ENCODE data around the gene ATP8A2.
A peak's percentile ranks its signal among the peaks of the same experiment; 100 is the strongest.
"Not testable (repeated sequence)": the region's sequence is repeated elsewhere in the genome, so short reads cannot be mapped to it uniquely, and the experiment has no call there.

Gene ATP8A2

DNA sequence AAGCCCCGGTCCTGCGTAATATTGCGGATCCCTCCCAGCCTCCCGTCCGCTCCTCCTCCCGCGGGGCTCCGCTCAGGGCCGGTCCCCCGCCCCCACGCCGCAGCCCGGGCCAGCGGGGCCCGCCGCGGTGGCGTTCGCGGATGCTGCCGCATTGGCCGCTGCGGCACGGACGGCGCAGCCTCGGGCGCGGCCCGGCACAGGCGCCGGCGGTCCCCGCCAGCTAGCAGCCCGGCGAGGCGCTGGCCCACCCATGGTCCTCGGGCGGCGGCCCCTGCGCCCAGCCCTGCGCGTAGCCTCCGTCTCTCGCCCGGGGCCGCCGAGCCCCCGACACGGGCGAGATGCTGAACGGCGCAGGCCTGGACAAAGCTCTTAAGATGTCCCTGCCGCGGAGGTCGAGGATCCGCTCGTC is at the start of gene ATP8A2:
Gene ATP8A2 (plus strand): TSS at position 100 of the 409 bp plus-strand sequence. CDS start 239 bp downstream, at position 339.
- no peak for DNase-seq (ENCODE audit: low read depth in 2 of 2)

GRCh38 chr13:25324100-25324499 is 47.7 kb upstream of the ATP8A2 start:
- DNase-seq (ENCODE audit: low read depth in 2 of 2), result no peak

DNA sequence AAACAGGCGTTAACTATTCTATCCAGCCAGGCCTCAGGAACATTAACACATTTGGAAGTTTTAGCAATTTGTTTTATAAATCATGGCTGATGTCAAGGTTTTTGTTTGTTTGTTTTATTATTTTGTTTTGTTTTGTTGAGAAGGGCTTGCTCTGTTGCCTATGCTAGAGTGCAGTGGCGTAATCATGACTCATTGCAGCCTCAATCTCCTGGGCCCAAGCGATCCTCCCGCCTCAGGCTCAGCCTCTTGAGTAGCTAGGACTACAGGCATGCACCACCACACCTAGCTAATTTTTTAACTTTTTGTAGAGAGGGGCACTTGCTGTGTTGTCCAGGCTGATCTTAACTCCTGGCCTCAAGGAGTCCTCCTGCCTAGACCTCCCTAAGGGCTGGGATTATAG is 42.1 kb upstream of the ATP8A2 start:
- DNase-seq (ENCODE audit: low read depth in 2 of 2), result no peak

- no peak for DNase-seq (ENCODE audit: low read depth in 2 of 2)
Observed at GRCh38 chr13:25330541-25330940, 41.2 kb upstream of the ATP8A2 start.

GRCh38 chr13:25335856-25336255 is 35.9 kb upstream of the ATP8A2 start:
- no peak for DNase-seq (ENCODE audit: low read depth in 2 of 2)

- no peak for DNase-seq (ENCODE audit: low read depth in 2 of 2)
Observed at GRCh38 chr13:25345576-25345975, 26.2 kb upstream of the ATP8A2 start.

- DNase-seq (ENCODE audit: low read depth in 2 of 2), result no peak
Observed at GRCh38 chr13:25347151-25347550, 24.6 kb upstream of the ATP8A2 start.

GRCh38 chr13:25351404-25351803 is 20.4 kb upstream of the ATP8A2 start:
- no peak for DNase-seq (ENCODE audit: low read depth in 2 of 2)

DNA sequence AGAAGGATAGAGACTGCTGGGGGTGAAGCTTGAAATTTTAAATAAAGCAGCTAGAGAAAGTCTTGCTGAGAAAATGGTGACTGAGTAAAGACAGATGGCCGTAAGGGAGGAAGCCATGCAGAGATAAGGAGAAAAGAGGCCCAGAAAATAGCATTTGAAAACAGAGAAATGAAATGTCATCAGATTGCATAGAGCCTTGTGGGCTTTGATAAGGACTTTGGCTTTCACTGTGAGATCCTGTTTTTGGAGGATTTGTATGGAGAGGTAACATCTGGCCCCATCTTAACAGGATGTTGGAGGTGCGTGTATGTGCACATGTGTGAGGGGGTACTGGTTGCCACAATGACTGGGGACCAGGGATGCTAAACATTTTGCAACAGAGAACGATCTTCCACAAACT is 19.5 kb upstream of the ATP8A2 start:
- no peak for DNase-seq (ENCODE audit: low read depth in 2 of 2)

GRCh38 chr13:25352806-25353205 is 19.0 kb upstream of the ATP8A2 start:
- DNase-seq (ENCODE audit: low read depth in 2 of 2), result no peak

DNA sequence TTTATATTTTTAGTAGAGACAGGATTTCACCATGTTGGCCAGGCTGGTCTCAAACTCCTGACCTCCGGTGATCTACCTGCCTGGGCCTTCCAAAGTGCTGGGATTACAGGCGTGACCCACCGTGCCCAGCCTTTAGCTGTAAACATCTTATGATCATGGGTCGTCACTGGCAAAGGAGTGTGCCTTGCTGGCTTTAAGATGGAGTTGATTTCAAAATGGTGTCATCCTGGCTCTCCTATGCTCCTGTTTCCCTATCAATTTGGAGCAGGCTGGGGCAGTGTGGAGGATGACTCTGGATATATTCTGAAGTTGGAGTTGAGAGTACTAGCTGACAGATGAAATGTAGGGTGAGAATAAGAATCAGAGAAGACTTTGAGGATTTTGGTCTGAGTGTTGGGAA is 18.4 kb upstream of the ATP8A2 start:
- DNase-seq (ENCODE audit: low read depth in 2 of 2), result no peak

DNA sequence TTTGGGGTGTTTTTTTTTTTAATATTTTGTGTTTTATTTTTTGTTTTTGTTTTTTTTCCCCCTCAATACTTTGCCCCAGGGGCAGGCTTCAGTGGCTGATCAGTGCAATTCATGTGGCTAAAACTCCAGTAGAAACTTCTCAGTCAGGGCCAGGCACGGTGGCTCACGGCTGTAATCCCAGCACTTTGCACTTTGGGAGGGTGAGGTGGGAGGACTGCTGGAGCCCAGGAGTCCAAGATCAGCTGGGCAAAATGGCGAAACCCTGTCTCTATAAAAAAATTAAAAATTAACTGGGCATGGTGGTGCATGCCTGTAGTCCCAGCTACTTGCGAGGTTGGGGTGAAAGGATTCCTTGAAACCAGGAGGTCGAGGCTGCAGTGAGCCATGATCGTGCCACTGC is 17.4 kb upstream of the ATP8A2 start:
- DNase-seq (ENCODE audit: low read depth in 2 of 2), result no peak

DNA sequence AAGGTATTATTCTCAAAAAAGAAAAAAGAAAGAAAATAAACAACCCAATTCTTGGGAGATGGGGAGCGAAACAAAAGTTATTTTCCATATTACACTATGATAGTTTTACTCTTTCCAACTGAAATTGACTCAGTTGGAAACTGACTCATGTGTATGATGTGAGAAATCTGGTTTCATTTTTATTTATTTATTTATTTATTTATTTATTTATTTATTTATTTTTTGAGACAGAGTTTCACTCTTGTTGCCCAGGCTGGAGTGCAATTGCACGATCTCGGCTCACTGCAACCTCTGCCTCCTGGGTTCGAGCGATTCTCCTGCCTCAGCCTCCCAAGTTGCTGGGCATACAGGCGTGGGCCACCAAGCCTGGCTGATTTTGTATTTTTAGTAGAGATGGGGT is 11.3 kb upstream of the ATP8A2 start:
- DNase-seq (ENCODE audit: low read depth in 2 of 2), result not testable (repeated sequence)

DNA sequence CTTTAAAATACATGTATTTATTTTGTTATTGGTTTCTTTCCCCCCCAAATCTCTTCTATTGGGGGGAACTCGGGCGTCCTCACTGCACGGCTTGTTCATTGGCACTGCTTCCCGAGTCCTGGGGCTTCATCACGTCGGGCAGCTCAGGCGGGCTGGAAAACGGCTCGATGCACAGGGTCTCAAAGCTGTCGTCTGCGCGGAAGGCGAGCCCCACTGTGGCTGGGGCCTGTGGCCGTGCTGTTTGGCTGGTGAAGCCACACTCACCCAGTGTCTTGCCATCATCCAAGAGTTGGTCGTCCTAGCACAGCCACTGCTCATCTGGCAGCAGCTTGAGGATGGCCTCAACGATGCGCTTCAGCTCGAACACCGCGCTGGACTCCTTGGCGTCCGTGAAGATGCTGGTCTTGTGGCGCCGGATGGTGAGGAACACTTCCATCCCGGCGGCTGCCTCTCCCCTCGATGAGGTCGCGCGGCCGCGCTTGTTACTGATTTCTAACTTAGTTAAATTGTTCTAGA is 6.0 kb upstream of the ATP8A2 start:
- DNase-seq (ENCODE audit: low read depth in 2 of 2), result no peak

- no peak for DNase-seq (ENCODE audit: low read depth in 2 of 2)
Observed at GRCh38 chr13:25371158-25371874, 458 bp upstream of the ATP8A2 start.

DNA sequence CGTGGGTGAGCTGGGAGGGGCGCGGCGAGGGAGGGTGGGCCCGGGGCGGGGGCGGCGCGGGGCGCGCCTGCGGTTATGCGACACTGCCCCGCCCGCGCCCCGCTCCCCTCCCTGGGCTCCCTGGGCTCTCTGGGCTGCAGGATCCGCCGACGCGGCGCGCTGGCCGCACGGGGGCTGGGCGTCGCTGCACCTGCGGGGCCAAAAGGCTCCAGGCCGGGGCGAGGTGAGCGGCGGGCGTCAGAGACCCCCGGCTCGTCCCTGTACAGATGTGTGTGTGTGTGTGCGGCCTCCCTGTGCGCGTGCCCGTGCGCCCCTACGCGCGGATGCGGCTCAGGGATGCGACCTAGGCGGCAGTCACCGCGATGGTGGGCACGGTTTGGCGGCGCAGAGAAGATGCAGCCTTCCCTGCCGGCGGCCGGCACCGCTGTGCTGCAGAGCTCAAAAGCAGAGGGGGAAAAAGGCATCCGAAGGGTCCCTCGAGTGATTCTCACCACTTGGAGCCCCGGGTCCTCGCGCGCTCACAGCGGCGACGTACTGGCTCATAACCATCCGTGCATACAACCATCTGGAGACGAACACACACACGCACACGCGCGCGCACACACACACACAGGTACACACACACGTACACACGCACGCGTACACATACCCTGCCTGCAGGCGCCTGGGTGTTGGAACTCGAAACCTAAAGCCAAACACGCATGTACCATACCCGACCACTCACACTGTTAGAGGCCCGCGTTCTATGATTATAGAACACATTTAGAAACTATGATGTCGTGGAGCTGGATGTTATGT is 709 bp downstream of the ATP8A2 start:
- DNase-seq (ENCODE audit: low read depth in 2 of 2), result no peak

GRCh38 chr13:25375727-25376358 is 4.1 kb downstream of the ATP8A2 start:
- peak in 1 of 2 donors; percentile 19 for DNase-seq (ENCODE audit: low read depth in 2 of 2)

DNA sequence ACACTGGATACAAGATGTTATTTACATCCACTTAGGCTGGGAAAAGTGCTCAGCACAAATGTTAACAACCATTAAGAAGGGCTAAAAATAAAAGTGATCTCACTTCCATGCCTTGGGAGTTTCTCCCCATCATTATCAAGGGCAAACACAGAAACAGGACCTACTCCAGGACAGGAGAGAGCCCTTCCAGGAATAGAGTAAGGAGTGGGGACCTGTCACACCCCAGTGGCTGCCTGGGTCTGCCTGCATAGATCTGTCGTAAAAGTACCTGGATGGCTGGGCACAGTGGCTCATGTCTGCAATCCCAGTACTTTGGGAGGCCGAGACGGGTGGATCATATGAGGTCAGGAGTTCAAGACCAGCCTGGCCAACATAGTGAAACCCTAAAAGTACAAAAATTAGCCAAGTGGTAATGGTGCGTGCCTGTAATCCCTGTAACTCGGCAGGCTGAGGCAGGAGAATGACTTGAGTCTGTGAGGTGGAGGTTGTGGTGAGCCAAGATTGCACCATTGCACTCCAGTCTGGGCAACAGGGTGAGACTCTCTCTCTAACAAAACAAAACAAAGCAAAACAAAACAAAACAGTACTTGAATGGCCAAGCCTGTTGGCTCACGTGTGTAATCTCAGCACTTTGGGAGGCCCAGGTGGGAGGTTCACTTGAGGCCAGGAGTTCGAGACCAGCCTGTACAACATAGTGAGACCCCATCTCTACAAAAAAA is 5.6 kb downstream of the ATP8A2 start:
- no peak for DNase-seq (ENCODE audit: low read depth in 2 of 2)

DNA sequence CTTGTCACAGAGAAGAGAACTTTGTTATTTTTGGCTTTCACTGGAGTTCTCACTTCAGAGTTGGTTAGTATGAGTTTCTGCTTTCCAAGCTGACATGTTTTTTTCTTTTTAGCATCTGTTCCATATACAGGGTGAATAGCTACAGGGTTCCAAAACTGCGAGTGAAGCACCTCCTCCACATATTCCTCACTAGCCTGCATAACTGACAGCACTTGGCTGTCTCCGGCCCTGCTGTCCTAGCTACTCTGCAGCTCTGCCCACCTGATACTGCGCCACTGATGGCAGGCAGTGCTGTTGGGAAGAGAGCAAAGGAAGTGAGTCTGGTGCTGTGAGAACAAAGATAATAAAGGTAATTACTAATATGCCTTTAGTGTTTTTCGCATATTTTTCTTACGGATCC is 6.8 kb downstream of the ATP8A2 start:
- no peak for DNase-seq (ENCODE audit: low read depth in 2 of 2)

DNA sequence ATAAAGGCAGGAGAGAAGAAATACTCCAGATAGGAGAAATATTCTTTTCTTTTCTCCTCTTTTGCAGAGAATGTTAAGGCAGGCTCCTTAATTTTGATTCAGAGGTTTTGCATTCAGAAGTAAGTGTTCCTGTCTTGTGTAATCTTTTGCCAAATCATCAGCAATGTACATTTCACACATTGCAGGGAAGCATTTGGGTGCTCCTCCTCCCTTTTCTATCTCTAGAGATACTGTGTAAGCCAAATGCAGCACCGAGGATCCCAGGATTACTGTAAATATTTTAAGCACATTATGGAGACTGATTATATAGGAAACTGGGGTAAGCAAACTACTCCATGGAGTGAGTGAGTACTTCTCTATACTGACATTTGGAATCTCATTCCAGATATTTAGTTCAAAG is 7.2 kb downstream of the ATP8A2 start:
- no peak for DNase-seq (ENCODE audit: low read depth in 2 of 2)

DNA sequence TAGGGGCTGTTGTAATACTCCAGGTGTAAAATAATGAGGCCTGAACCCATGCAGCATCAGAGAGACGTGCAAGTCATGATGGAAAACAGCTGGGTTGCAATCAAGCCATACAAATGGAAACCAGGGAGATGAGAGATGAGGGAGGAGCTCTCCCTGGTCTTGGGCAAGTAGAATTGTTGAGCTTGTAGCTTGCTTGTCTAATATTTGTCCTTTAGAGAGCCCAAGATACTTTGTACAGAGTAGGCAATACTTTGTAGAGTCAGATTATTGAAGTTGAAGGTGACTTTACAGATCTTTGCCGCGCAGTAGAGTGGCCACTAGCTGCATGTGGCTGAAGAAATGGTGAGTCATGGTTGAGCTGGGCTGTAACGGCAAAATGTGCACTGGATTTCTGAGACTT is 8.3 kb downstream of the ATP8A2 start:
- no peak for DNase-seq (ENCODE audit: low read depth in 2 of 2)

Measured in stimulated activated CD4-positive, alpha-beta T cell treated with anti-CD3 and anti-CD28 coated beads, Interleukin-15, amount 100 ng/mL, for 48 hours (primary cell).